HG03060 (cell line): Measurements from ENCODE around the gene GIPC3.
"Not testable (repeated sequence)": the region's sequence is repeated elsewhere in the genome, so short reads cannot be mapped to it uniquely, and the experiment has no call there.

Source experiments
- ATAC-seq: cut with Tn5 transposase; IDR thresholded peaks from one replicate; pipeline ENCODE4 v1.9.1; 2021; ENCODE audit warnings: low read depth, moderate number of reproducible peaks; ENCODE audit not compliant: unreplicated experiment

GIPC3 gene

DNA sequence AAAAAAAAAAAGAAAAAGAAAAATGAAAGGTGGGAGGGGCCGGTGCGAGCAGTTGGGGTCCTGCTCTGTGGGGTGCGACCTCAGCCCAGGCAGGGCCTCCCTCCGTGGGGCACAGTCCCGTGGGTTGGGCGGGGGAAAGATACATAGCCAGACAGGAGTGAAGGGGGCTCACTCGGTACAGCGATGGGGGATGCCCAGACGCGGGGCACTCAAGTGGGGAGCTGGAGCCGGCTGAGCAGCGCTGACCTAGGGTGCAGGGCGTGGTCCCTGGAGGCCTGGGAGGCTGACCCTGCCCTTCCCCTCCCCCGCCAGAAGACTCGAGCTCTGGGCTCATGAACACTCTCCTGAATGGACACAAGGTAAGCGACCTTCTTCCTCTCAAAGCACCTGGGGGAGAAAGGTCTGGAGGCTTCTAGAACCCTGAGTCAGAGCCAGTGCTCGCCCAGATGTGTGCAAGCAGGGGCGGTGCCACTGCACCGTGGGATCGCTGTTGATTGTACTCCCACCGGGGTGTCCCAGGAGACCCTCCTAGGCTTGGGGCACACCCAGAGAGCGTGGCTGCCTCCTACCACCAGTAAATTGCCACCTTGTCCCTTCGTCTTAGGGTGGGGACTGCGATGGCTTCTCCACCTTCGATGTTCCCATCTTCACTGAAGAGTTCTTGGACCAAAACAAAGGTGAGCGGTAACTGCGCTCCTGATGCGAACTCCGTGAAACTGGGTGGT lies 9.2 kb upstream of the GIPC3 start:
- no peak for ATAC-seq

DNA sequence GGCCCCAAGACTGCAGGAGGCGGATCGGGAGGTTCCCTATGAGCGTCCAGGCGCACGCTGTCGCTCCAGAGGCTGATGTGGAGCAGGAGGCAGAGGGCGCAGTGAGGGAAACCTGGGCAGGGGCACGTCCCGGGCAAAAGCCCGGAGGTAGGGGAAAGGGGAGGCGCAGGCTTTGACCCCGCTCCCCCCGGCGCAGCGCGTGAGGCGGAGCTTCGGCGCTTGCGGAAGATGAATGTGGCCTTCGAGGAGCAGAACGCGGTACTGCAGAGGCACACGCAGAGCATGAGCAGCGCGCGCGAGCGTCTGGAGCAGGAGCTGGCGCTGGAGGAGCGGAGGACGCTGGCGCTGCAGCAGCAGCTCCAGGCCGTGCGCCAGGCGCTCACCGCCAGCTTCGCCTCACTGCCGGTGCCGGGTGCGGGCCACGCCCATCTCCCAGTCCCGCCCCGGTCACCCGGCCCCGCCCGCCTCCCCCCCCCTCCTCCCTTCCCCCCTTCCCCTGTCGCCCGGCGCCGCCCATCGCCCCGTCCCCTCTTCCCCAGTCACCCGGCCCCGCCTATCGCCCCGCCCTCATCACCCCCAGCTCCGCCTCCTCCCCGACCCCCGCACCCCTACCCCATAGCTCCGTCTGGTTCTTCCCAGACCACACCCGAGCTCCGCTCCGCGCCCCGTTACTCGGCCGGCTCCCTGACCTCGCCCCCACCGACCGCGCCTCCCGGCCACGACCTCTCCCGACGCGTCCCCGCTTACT lies 8.4 kb upstream of the GIPC3 start:
- no peak for ATAC-seq

DNA sequence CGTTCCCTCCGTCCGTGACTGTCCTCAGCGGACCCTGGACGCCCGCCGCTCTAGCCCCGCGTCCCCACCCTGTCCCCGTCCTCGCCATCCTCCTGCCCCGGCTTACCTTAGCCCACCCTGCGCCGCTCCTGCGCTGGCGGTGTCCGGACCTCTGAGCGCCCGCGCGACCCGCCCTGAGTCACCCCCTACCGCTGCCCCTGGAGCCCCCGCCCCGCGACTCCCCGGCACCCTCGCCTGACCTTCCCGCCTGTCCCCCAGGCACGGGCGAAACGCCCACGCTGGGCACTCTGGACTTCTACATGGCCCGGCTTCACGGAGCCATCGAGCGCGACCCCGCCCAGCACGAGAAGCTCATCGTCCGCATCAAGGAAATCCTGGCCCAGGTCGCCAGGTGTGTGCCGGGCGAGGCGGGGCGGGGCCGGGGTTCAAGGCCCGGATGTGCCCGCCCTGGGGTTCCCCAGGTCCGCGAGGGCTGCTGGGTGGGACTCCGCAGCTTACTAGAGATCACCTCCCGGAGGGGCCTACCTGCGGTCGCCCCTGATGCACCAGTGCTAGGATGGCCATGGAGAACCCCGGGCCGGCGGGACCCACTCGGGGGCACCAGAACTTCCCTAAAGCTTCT lies 7.4 kb upstream of the GIPC3 start:
- ATAC-seq: no peak

DNA sequence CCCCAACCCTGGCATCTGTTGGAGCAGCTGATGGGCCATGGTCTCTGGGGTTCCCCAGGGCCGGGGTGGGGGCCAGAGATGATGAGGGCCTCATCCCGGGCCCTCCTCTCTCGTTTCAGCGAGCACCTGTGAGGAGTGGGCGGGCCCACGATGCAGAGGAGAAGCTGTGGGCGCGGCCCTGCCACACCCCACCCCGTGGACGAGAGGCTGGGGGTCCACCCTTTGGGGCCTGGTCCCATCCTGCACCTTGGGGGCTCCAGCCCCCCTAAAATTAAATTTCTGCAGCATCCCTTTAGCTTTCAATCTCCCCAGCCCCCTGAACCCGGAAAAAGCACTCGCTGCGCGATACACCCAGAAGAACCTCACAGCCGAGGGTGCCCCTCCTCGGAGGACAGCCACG lies 6.9 kb upstream of the GIPC3 start:
- no peak for ATAC-seq

DNA sequence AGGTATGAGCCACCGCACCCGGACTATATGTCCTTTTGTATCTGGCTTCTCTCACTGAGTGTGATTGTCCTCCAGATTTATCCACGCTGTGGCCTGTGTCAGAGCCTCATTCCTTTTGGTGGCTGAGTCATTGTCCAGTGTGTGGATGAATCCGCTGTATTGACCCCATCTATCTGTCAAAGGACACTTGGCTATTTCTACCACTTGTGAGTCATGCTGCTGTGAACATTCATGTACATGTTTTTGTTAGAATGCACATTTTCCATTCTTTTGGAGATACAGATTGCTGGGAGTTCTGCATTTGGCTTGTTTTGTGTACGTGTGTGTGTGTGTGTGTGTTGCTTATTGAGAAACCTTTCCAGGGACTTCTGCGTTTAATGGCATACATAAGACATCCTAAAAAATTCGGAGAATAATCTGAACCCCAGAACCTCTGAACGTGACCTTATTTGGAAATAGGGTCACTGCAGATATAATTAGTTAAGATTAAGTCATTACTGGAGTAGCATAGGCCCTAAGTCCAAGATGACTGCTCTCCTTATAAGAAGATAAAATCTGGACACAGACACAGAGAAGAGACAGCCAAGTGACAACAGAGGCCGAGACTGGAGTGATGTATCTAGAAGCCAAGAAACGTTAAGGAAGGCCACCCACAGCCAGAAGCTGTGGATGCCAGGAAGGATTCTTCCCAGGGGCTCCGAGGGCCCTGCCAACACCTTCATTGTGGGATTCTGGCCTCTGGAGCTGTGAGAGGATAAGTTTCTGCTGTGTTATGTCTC lies 4.9 kb upstream of the GIPC3 start:
- no peak for ATAC-seq

DNA sequence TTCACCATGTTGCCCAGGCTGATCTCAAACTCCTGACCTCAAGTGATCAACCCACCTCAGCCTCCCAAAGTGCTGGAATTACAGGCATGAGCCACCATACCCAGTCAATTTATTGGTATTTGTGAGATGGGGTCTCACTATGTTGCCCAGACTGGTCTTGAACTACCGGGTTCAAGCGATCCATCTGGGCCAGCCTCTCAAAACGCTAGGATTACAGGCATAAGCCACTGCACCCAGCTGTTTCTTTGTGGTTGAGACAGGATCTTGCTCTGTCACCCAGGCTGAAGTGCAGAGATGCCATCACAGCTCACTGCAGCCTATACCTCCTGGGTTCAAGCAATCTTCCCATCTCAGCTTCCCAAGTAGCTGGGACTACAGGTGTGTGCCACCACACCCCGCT lies 3.5 kb upstream of the GIPC3 start:
- ATAC-seq: not testable (repeated sequence)

DNA sequence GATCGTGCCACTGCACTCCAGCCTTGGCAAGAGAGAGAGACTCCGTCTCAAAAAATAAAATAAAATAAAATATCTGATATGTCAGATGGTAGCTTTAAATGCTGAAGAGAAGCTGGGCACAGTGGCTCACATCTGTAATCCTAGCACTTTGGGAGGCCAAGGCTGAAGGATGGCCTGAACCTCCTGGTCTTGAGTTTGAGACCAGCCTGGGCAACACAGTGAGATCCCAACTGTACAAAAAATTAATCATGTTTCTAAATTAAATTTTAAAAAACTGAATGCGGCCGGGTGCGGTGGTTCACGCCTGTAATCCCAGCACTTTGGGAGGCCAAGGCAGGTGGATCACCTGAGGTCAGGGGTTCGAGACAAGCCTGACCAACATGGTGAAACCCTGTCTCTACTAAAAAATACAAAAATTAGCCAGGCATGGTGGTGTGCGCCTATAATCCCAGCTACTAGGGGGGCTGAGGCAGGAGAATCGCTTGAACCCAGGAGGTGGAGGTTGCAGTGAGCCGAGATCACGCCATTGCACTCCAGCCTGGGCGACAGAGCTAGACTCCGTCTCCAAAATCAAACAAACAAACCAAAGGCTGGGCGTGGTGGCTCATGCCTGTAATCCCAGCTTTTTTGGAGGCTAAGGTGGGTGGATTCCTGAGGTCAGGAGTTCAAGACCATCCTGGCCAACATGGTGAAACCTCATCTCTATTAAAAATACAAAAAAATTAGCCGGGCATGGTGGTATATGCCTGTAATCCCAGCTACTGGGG lies 1.1 kb upstream of the GIPC3 start:
- ATAC-seq: not testable (repeated sequence)

DNA sequence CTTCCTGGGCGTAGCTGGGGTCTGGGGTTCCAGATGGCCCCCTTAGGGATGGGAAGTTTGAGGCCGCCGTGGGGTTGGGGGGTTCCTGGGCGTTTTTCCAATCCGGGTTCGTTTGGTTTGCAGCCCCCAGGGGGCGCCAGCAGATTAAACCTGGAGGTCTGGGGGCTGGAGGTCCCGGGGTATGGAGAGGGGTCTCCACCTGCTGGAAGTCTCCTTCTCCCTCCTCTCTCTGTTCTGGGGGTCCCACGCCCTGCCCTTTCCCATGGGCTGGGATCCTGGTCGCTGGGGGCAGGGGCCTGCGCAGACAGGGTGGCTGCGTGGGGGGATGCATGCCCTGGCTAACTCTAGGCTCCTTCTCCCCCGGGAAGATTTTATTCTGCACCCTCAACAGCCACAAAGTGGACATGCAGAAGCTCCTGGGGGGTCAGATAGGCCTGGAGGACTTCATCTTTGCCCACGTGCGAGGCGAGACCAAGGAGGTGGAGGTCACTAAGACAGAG lies 899 bp downstream of the GIPC3 start:
- no peak for ATAC-seq

DNA sequence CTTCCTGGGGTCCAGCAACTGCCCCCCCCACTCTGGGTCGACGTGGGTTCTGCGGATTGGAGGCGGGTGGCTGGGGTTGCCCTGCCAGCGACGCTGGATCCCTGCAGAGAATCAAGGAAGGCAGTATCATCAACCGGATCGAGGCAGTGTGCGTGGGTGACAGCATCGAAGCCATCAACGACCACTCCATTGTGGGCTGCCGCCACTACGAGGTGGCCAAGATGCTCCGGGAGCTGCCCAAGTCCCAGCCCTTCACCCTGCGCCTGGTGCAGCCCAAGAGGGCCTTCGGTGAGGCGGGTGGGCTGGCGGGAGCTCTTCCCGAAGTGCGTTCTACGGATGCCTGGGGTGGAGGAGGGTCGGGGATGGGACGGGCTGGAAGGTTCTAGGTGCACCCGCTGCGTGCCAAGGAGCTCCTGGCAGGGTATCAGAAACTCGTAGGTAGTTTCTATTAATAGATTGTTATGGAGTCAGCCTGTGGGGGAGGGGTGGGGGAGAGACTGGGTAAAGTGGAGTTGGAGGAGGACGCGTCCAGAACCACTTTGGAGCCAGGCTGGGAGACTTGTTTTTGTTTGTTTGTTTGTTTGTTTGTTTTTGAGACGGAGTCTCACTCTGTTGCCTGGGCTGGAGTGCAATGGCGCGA lies 1.5 kb downstream of the GIPC3 start:
- ATAC-seq: no peak

DNA sequence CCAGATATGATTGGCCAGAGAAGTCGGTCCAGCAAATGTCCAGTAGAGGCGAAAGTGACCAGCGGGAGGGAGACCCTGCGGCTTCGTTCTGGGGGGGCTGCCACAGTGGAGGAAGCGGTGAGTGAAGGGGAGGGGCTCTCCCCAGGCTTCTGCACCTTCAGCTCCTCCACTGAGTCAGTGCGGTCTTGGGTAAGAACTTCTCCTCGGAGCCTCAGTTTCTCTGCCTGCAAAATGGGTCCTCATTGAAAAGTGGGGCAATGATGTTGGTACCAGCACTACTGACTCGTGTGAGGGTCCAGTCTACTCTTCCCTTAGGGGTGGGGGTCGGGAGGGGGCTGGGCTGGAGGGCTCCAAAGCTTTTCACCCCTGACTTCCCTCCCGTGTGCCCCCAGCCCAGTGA lies 4.2 kb downstream of the GIPC3 start:
- no peak for ATAC-seq

DNA sequence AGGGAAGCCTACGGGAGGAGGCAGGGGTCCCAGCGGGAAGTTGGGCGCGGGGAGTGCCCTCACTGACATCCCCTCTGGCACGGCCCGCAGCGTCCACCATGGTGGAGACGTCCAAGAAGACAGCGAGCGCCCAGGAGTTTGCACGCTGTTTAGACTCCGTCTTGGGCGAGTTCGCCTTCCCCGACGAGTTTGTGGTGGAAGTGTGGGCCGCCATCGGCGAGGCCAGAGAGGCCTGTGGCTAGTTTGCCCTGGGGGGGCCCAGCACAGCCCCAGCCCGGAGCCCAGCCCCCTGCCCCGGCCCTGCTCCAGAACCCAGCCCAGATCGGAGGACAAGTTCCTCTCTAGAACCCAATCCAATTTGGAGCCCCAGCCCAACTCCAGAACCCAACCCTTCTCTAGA lies 4.7 kb downstream of the GIPC3 start:
- no peak for ATAC-seq

DNA sequence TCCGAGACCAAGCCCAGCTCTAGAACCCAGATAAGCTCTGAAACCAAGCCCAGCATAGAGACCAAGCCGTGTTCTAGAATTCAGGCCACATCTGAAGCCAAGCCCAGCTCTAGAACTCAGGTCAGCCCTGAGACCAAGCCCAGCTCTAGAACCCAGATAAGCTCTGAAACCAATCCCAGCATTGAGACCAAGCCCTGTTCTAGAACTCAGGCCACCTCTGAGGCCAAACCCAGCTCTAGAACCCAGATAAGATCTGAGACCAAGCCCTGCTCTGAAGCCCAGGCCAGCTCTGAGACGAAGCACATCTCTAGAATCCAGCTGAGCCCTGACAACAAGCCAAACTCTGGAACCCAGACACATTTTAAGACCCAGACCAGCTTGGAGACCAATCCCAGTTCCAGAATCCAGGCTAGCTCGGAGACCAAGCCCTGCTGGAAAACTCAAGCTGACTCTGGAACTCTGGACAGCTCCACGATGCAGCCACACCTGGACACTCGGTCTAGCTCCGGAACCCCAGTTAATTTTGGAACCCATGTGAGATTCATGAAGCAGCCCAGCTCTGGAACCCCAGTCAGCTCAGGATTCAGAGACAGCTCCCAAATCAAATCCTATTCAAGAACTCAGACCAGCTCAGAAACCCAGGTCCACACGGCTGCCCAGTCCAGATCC lies 5.8 kb downstream of the GIPC3 start:
- no peak for ATAC-seq

DNA sequence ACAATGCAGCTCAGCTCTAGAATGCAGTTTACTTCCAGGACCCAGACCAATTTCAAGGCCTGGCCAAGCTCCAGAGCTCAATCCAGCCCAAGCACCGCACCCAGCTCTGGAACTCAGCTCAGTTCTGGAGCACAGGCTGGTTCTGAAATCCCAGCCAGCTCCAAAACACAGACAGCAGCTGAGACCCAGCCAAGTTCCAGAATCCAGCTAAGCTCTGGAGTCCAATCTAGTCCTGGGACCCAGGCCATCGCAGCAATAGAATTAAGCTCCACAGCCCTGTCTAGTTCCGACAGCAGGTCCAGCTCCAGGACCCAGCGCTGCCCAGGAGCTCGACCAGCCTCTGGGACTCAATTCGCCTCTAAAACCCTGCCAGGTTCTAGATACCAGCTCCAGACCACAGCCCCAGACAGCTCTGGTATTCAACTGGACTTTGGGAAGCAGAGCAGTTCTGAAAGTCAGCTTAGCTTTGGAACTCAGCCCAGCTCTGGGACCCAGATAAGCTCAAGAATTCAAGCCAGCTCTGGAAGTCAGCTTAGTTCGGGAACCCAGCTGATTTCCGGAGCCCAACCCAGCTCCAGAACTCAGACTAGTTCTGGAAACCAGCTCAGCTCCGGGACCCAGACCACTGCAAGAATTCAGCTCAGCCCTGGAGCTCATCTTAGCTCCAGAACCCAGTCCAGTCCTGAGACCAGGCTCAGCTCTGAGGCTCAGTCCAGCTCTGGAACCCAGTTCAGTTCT lies 6.8 kb downstream of the GIPC3 start:
- ATAC-seq: no peak

DNA sequence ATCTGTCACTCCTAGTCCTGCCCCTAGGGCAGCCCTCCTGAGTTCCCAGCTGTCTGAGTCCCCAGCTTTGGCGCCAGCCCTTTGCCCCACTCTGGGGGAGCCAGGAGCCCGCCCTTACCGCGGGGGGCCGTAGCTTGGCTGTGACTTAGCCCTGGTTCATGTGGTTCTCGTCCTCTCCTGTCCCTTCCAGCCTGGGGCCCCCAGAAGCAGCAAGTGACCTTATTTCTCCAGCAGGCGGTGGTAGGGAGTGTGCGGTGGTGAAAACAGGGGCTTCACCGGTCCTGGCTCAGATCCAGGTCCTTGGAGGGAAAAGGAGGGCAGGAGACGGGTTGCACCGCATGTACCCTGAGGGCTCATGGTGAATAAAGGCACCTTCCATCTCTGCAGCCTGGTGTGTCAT lies 7.9 kb downstream of the GIPC3 start:
- ATAC-seq: no peak

DNA sequence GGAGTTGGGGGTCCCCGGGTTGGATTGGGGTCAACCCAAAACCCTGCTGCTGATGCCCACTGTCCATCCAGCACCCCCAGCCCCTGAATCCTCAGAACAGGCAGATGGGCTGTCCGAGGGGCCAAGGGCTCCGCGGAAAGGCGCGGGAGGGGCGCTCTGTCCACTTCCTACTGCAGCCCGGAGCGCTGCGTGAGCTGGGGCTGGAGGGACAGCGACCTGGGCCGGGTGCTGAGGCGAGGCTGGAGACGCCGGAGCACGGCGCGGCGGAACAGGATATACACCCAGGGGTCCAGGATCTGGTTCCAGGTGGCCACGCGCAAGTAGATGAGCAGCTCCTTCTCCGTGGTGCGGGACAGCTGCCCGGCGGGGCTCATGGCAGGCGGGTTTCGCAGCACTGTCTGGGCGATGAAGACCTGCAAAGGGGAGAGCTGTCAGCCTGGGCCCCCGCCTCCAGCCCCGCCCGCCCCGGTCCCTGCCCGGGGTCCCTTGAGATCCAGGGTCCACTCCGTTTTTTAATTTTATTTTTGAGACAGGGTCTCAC lies 10.3 kb downstream of the GIPC3 start:
- ATAC-seq: no peak

DNA sequence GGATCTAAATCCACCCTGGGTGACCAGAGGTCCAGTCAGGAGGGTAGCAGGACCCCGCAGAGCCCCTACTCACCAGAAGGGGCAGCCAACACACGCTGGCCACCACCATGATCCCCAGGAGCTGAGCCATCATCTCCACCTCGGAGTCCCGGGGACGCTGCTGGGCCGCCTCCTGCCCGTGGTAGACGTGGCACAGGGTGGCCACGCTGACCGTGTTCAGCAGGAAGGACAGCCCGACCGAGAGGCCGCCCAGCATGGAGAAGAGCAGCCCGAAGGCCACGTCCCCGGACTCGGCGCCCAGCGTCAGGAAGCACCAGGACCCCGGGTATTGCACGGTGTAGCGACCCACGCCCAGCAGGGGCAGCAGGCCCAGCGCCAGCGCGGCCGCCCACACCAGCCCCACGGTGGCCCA lies 14.5 kb downstream of the GIPC3 start:
- no peak for ATAC-seq

DNA sequence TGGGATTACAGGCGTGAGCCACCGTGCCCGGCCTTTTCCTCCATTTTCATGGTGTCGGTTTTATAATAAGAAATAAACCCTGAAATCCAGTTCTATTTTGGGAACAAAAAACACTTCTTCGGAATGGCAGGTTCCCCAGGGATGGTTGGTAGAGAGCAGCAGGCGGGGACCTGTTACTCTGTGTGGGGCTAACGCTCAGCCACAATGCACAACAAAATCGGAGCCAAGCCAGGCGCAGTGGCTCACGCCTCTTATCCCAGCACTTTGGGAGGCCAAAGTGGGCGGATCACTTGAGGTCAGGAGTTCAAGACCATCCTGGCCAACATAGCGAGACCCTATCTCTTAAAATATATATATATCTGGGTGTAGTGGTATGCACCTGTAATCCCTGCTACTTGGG lies 15.7 kb downstream of the GIPC3 start:
- ATAC-seq: no peak

DNA sequence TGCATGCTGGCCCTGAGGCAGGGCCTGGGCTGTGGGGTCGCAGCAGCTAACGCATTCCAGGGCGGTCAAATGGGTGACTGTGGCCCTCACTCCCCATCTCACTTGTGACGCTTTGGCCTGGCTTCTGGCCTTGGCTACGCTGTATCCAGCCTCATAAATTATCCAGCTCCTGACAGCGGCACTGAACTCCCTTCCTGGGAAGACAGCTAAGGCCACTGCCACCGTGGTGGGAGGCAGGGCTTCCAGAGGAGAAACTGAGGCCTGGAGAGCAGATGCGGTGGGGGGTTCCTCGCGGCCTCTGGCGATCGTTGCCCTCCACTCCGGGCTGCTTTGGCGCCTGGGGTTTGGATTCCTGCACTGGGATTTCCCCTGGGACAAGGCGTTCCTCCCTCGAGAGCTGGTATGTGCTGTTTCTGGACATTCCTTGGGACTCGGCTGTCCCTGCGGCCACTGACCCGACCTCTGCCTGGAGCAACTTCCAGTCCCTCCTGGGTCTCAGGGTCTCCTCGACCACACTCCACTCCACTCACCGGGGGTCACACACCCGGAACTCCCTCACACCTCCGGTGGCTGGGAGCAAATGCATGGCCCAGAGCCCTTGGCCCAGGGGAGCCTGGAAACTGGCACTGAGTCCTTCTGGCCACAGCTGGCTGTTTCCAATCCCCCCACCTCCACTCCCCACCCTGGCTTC lies 18.0 kb downstream of the GIPC3 start:
- no peak for ATAC-seq
